NCI-H128 (cell line): ENCODE results near the gene ACOT13.
"Not testable (repeated sequence)": the region's sequence is repeated elsewhere in the genome, so short reads cannot be mapped to it uniquely, and the experiment has no call there.

ENCODE experiments used
- DNase-seq: peaks from one replicate; lab custom pipeline; 2025; ENCODE audit not compliant: unreplicated experiment; lab: John Stamatoyannopoulos, UW

Gene ACOT13

GRCh38 chr6:24692003-24692402 lies 25.1 kb downstream of the ACOT13 start:
- DNase-seq = no peak

GRCh38 chr6:24692415-24692814 lies 25.5 kb downstream of the ACOT13 start:
- DNase-seq = no peak

- no peak for DNase-seq
These were observed 26.1 kb downstream of the ACOT13 start for GRCh38 chr6:24692848-24693592.

- no peak for DNase-seq
These were observed 27.3 kb downstream of the ACOT13 start for GRCh38 chr6:24694198-24694597.

- DNase-seq = not testable (repeated sequence)
These were observed 28.8 kb downstream of the ACOT13 start for GRCh38 chr6:24695635-24696034.

- DNase-seq = no peak
These were observed 29.2 kb downstream of the ACOT13 start for GRCh38 chr6:24696097-24696496.

- DNase-seq = no peak
These were observed 32.9 kb downstream of the ACOT13 start for GRCh38 chr6:24699521-24700359.

GRCh38 chr6:24702720-24703282 lies 35.9 kb downstream of the ACOT13 start:
- no peak for DNase-seq

- DNase-seq = no peak
These were observed 37.6 kb downstream of the ACOT13 start for GRCh38 chr6:24704468-24704867.

- no peak for DNase-seq
These were observed 41.7 kb downstream of the ACOT13 start for GRCh38 chr6:24708612-24709011.

- DNase-seq = no peak
These were observed 42.3 kb downstream of the ACOT13 start for GRCh38 chr6:24709014-24709711.

- no peak for DNase-seq
These were observed 43.8 kb downstream of the ACOT13 start for GRCh38 chr6:24710519-24711303.

- DNase-seq = not testable (repeated sequence)
These were observed 49.8 kb downstream of the ACOT13 start for GRCh38 chr6:24716602-24717148.

GRCh38 chr6:24718449-24719124 lies 51.7 kb downstream of the ACOT13 start:
- no peak for DNase-seq

GRCh38 chr6:24719125-24719971 lies 52.5 kb downstream of the ACOT13 start, which contains the start of gene C6orf62:
Gene C6orf62, minus strand, starts transcription at chr6:24719154. Its CDS starts 486 bp downstream, at chr6:24718668.
- DNase-seq = no peak

GRCh38 chr6:24720131-24720603 lies 53.3 kb downstream of the ACOT13 start:
- no peak for DNase-seq

GRCh38 chr6:24720604-24721460 lies 54.0 kb downstream of the ACOT13 start:
- peak; percentile 99 for DNase-seq
